Measurements from ENCODE around the gene C2CD2L. TPM values are rescaled to one million over a fixed set of nuclear protein-coding genes. Genes with fewer than 3 reads are reported as not detected.

The C2CD2L gene
- total and polyA plus RNA-seq, 2 of the 13 experiments (the other 11 are each of a cell fraction or from before 2014, with no cell fraction given): 3.7 to 5.5 TPM

- TF ChIP-seq, protein P1, sequence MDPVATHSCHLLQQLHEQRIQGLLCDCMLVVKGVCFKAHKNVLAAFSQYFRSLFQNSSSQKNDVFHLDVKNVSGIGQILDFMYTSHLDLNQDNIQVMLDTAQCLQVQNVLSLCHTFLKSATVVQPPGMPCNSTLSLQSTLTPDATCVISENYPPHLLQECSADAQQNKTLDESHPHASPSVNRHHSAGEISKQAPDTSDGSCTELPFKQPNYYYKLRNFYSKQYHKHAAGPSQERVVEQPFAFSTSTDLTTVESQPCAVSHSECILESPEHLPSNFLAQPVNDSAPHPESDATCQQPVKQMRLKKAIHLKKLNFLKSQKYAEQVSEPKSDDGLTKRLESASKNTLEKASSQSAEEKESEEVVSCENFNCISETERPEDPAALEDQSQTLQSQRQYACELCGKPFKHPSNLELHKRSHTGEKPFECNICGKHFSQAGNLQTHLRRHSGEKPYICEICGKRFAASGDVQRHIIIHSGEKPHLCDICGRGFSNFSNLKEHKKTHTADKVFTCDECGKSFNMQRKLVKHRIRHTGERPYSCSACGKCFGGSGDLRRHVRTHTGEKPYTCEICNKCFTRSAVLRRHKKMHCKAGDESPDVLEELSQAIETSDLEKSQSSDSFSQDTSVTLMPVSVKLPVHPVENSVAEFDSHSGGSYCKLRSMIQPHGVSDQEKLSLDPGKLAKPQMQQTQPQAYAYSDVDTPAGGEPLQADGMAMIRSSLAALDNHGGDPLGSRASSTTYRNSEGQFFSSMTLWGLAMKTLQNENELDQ (CRISPR knock-in tag; IDR thresholded peaks at IDR 0.05; ENCODE audit: borderline replicate concordance): no peak
- TF ChIP-seq, protein P2, sequence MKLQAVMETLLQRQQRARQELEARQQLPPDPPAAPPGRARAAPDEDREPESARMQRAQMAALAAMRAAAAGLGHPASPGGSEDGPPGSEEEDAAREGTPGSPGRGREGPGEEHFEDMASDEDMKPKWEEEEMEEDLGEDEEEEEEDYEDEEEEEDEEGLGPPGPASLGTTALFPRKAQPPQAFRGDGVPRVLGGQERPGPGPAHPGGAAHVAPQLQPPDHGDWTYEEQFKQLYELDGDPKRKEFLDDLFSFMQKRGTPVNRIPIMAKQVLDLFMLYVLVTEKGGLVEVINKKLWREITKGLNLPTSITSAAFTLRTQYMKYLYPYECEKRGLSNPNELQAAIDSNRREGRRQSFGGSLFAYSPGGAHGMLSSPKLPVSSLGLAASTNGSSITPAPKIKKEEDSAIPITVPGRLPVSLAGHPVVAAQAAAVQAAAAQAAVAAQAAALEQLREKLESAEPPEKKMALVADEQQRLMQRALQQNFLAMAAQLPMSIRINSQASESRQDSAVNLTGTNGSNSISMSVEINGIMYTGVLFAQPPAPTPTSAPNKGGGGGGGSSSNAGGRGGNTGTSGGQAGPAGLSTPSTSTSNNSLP (IDR thresholded peaks at IDR 0.05; ENCODE audit: low read depth, low read length): no peak
- TF ChIP-seq PRDM10 (CRISPR knock-in tag; IDR thresholded peaks at IDR 0.05; ENCODE audit: low read depth) (no peak), HIVEP1 (CRISPR knock-in tag; IDR thresholded peaks at IDR 0.05) (no peak), ATF7-NPFF (CRISPR knock-in tag; IDR thresholded peaks at IDR 0.05; ENCODE audit: low read depth) (no peak), GABPB1 (CRISPR knock-in tag; IDR thresholded peaks at IDR 0.05) (peak; percentile 9; the same call in 1 of the 2 replicates), SRSF1 (optimal IDR thresholded peaks at IDR 0.05; ENCODE audit: low read depth, low read length) (peak; percentile 67), ZFX (CRISPR knock-in tag; IDR thresholded peaks at IDR 0.05; ENCODE audit: low read depth) (no peak)
- TF ChIP-seq, protein P3, sequence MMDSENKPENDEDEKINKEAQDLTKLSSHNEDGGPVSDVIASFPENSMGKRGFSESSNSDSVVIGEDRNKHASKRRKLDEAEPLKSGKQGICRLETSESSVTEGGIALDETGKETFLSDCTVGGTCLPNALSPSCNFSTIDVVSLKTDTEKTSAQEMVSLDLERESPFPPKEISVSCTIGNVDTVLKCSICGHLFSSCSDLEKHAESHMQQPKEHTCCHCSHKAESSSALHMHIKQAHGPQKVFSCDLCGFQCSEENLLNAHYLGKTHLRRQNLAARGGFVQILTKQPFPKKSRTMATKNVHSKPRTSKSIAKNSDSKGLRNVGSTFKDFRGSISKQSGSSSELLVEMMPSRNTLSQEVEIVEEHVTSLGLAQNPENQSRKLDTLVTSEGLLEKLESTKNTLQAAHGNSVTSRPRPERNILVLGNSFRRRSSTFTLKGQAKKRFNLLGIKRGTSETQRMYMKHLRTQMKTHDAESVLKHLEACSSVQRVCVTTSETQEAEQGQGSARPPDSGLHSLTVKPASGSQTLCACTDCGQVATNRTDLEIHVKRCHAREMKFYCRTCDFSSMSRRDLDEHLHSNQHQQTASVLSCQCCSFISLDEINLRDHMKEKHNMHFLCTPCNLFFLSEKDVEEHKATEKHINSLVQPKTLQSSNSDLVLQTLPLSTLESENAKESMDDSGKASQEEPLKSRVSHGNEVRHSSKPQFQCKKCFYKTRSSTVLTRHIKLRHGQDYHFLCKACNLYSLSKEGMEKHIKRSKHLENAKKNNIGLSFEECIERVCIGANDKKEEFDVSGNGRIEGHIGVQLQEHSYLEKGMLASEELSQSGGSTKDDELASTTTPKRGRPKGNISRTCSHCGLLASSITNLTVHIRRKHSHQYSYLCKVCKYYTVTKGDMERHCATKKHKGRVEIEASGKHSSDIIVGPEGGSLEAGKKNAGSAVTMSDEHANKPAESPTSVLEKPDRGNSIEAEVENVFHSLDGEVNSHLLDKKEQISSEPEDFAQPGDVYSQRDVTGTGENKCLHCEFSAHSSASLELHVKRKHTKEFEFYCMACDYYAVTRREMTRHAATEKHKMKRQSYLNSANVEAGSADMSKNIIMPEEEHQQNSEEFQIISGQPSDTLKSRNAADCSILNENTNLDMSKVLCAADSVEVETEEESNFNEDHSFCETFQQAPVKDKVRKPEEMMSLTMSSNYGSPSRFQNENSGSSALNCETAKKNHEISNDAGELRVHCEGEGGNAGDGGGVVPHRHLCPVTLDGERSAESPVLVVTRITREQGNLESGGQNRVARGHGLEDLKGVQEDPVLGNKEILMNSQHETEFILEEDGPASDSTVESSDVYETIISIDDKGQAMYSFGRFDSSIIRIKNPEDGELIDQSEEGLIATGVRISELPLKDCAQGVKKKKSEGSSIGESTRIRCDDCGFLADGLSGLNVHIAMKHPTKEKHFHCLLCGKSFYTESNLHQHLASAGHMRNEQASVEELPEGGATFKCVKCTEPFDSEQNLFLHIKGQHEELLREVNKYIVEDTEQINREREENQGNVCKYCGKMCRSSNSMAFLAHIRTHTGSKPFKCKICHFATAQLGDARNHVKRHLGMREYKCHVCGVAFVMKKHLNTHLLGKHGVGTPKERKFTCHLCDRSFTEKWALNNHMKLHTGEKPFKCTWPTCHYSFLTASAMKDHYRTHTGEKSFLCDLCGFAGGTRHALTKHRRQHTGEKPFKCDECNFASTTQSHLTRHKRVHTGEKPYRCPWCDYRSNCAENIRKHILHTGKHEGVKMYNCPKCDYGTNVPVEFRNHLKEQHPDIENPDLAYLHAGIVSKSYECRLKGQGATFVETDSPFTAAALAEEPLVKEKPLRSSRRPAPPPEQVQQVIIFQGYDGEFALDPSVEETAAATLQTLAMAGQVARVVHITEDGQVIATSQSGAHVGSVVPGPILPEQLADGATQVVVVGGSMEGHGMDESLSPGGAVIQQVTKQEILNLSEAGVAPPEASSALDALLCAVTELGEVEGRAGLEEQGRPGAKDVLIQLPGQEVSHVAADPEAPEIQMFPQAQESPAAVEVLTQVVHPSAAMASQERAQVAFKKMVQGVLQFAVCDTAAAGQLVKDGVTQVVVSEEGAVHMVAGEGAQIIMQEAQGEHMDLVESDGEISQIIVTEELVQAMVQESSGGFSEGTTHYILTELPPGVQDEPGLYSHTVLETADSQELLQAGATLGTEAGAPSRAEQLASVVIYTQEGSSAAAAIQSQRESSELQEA (CRISPR knock-in tag; IDR thresholded peaks at IDR 0.05; ENCODE audit: not compliant biosample characterization): no peak
Measured at GRCh38 chr11:119093942-119094815, 13.0 kb upstream of the C2CD2L start (continued).

Data from HepG2 (cell line).